GM12892 (cell line): ENCODE data around the gene C16orf90.

Experiments used
- DNase-seq: peaks from one replicate; pipeline ENCODE4 v3.0.0; 2011; ENCODE audit not compliant: insufficient read length
- FAIRE-seq: peaks from 2 replicates; lab custom pipeline; 2011; peaks lifted over from hg19 to GRCh38; lab: Jason Lieb, UNC
- POLR2A ChIP-seq: IDR thresholded peaks from 2 replicates; pipeline ENCODE4 v1.6.1; 2011; ENCODE audit warnings: low read depth, low read length, control low read depth
- POLR2AphosphoS5 ChIP-seq: IDR thresholded peaks from 2 replicates; pipeline ENCODE4 v1.6.1; 2011; ENCODE audit warnings: low read depth, low read length, control low read depth
- TAF1 ChIP-seq: IDR thresholded peaks from 2 replicates; pipeline ENCODE4 v1.6.1; 2011; ENCODE audit warnings: low read depth, mild to moderate bottlenecking, control low read depth, low read length, borderline replicate concordance

Gene C16orf90

GRCh38 chr16:3525951-3526350 is 30.7 kb upstream of the C16orf90 start:
- no peak for DNase-seq
- no peak for FAIRE-seq
- TF ChIP-seq POLR2A (no peak), TAF1 (no peak), POLR2AphosphoS5 (no peak)

GRCh38 chr16:3523281-3523680 is 28.0 kb upstream of the C16orf90 start:
- FAIRE-seq (no peak), DNase-seq (no peak)
- TF ChIP-seq POLR2AphosphoS5: no peak
- no peak for TF ChIP-seq TAF1
- no peak for TF ChIP-seq POLR2A

- TF ChIP-seq TAF1 (no peak), POLR2A (no peak), POLR2AphosphoS5 (no peak)
- DNase-seq (no peak), FAIRE-seq (no peak)
Measured at GRCh38 chr16:3520841-3521240, 25.6 kb upstream of the C16orf90 start.

GRCh38 chr16:3520413-3520812 is 25.1 kb upstream of the C16orf90 start:
- no peak for DNase-seq
- TF ChIP-seq POLR2A: no peak
- TF ChIP-seq POLR2AphosphoS5: no peak
- TF ChIP-seq TAF1: no peak
- no peak for FAIRE-seq

- no peak for DNase-seq
- TF ChIP-seq TAF1 (no peak), POLR2AphosphoS5 (no peak), POLR2A (no peak)
- no peak for FAIRE-seq
Measured at GRCh38 chr16:3519581-3519980, 24.3 kb upstream of the C16orf90 start.

GRCh38 chr16:3518986-3519348 is 23.7 kb upstream of the C16orf90 start:
- FAIRE-seq: no peak
- DNase-seq: no peak
- TF ChIP-seq TAF1 (no peak), POLR2AphosphoS5 (no peak), POLR2A (no peak)

GRCh38 chr16:3518292-3518985 is 23.1 kb upstream of the C16orf90 start:
- DNase-seq (no peak), FAIRE-seq (no peak)
- TF ChIP-seq POLR2A: no peak
- no peak for TF ChIP-seq TAF1
- TF ChIP-seq POLR2AphosphoS5: no peak

- DNase-seq: no peak
- TF ChIP-seq POLR2A (no peak), POLR2AphosphoS5 (no peak), TAF1 (no peak)
- FAIRE-seq: no peak
Measured at GRCh38 chr16:3515897-3516296, 20.6 kb upstream of the C16orf90 start.

- TF ChIP-seq POLR2AphosphoS5 (no peak), POLR2A (no peak), TAF1 (no peak)
- no peak for FAIRE-seq
- no peak for DNase-seq
Measured at GRCh38 chr16:3514621-3515020, 19.3 kb upstream of the C16orf90 start.

GRCh38 chr16:3513892-3514583 is 18.7 kb upstream of the C16orf90 start:
- DNase-seq (no peak), FAIRE-seq (no peak)
- TF ChIP-seq TAF1 (no peak), POLR2A (no peak), POLR2AphosphoS5 (no peak)

- DNase-seq (no peak), FAIRE-seq (no peak)
- no peak for TF ChIP-seq TAF1
- no peak for TF ChIP-seq POLR2A
- TF ChIP-seq POLR2AphosphoS5: no peak
Measured at GRCh38 chr16:3511286-3512180, 16.2 kb upstream of the C16orf90 start.
